ENCODE measurements around the gene MYADML2. TPM values are rescaled to one million over a fixed set of nuclear protein-coding genes. Genes with fewer than 3 reads are reported as not detected.
A peak's percentile ranks its signal among the peaks of the same experiment; 100 is the strongest.
"Not testable (repeated sequence)": the region's sequence is repeated elsewhere in the genome, so short reads cannot be mapped to it uniquely, and the experiment has no call there.

The MYADML2 gene
- total RNA-seq, 1 donor from 2014 or later: not detected

DNA sequence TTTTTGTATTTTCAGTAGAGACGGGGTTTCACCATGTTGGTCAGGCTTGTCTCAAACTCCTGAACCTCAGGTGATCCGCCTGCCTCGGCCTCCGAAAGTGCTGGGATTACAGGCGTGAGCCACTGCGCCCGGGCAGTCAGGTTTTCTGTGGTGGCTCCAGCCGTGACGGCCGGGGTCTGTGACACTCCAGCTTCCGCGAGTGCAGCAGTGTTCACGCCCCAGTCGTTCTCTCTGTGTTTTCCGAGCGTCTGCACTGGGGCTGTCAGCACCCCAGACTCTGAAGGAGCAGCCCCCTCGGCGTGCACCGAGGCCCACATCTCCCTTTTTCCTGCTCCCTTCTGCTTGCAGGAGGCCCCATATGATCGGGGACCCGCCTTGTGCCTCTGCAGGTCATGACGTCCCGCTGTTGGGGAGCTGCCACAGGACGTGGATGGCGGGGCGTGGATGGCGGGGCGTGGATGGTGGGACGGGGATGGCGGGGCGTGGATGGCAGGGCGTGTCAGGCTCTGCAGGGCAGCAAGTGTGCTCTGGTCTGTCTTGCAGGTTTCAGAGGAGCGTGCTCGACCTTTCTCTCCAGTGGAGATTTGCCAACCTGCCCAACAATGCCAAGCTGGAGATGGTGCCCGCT lies 36.1 kb upstream of the MYADML2 start:
- Mint-ChIP-seq H3K9me3 (ENCODE audit: unreplicated experiment) (no peaks in the 10 kb centered on the region), H3K36me3 (ENCODE audit: low read depth, unreplicated experiment) (peaks cover 4% of the 10 kb centered on the region), H3K4me3 (ENCODE audit: unreplicated experiment) (no peak overlapping the region), H3K4me1 (ENCODE audit: unreplicated experiment) (no peaks in the 10 kb centered on the region), H3K27me3 (ENCODE audit: unreplicated experiment) (peaks cover 4% of the 10 kb centered on the region), H3K27ac (ENCODE audit: unreplicated experiment) (no peak overlapping the region)
- DNase-seq (ENCODE audit: low spot score): no peak
- TF ChIP-seq, protein P1, sequence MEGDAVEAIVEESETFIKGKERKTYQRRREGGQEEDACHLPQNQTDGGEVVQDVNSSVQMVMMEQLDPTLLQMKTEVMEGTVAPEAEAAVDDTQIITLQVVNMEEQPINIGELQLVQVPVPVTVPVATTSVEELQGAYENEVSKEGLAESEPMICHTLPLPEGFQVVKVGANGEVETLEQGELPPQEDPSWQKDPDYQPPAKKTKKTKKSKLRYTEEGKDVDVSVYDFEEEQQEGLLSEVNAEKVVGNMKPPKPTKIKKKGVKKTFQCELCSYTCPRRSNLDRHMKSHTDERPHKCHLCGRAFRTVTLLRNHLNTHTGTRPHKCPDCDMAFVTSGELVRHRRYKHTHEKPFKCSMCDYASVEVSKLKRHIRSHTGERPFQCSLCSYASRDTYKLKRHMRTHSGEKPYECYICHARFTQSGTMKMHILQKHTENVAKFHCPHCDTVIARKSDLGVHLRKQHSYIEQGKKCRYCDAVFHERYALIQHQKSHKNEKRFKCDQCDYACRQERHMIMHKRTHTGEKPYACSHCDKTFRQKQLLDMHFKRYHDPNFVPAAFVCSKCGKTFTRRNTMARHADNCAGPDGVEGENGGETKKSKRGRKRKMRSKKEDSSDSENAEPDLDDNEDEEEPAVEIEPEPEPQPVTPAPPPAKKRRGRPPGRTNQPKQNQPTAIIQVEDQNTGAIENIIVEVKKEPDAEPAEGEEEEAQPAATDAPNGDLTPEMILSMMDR (IDR thresholded peaks at IDR 0.05; ENCODE audit: unreplicated experiment): no peak

DNA sequence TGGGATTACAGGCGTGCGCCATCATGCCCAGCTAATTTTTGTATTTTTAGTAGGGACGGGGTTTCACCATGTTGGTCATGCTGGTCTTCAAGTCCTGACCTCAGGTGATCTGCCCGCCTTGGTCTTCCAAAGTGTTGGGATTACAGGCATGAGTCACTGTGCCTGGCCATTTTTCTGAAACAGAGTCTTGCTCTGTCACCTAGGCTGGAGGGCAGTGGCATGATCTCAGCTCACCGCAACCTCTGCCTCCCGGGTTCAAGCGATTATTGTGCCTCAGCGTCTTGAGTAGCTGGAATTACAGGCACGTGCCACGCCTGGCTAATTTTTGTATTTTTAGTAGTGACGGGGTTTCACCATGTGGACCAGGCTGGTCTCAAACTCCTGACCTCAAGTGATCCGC lies 34.5 kb upstream of the MYADML2 start:
- H3K27me3 Mint-ChIP-seq (ENCODE audit: unreplicated experiment); H3K4me1 Mint-ChIP-seq (ENCODE audit: unreplicated experiment); H3K9me3 Mint-ChIP-seq (ENCODE audit: unreplicated experiment); DNase-seq (ENCODE audit: low spot score); H3K27ac Mint-ChIP-seq (ENCODE audit: unreplicated experiment); H3K36me3 Mint-ChIP-seq (ENCODE audit: low read depth, unreplicated experiment); H3K4me3 Mint-ChIP-seq (ENCODE audit: unreplicated experiment): not testable (repeated sequence)

DNA sequence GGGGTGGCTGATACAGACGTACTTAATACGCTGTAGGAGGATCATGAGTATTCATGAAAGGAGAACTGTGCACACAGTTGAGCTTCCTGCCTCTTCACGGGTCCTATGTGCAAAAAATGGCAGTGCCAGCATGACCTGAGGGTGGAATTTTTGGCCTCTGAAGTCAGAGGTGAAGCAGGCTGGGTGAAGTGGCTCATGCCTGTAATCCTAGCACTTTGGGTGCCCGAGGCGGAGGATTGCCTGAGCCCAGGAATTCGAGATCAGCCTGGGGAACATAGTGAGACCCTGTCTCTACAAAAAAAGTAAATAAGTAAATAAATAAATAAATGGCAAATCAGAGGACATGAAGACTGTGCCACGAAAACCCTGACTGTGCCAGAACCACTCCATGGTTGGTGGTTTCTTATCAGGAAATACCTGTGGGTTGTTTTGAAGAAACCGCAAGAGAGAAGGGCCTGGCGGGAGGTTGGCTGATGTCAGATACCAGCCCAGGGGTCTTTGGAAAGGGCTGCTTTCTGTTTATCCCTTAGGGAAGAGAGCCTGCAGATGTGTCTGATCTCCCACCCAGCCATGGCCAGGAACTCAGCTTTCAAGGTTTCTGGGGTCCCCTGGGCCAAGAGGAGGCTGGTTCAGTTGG lies 33.8 kb upstream of the MYADML2 start:
- no peak for DNase-seq (ENCODE audit: low spot score)
- peaks cover 9% of the 10 kb centered on the region for H3K27me3 Mint-ChIP-seq (ENCODE audit: unreplicated experiment)
- no peaks in the 10 kb centered on the region for H3K4me1 Mint-ChIP-seq (ENCODE audit: unreplicated experiment)
- TF ChIP-seq, protein P1 (IDR thresholded peaks at IDR 0.05; ENCODE audit: unreplicated experiment): no peak
- no peak overlapping the region for H3K27ac Mint-ChIP-seq (ENCODE audit: unreplicated experiment)
- no peaks in the 10 kb centered on the region for H3K9me3 Mint-ChIP-seq (ENCODE audit: unreplicated experiment)
- peaks cover 4% of the 10 kb centered on the region for H3K36me3 Mint-ChIP-seq (ENCODE audit: low read depth, unreplicated experiment)
- H3K4me3 Mint-ChIP-seq (ENCODE audit: unreplicated experiment): no peak overlapping the region

DNA sequence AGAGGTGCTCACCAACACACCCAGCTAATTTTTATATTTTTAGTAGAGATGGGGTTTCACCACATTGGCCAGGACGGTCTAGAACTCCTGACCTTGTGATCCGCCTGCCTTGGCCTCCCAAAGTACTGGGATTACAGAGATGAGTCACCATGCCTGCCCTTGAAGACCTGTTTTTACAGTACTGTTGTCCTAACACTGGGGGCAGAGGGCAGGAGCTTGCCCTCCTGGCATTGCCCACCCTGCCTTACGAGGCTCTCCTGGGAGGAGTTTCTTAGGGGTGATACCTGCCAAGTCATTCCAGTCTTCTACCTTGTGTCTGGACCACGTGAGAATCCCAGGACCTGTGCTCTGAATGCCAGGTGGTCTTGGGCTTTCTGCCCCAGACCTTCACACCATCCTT lies 33.1 kb upstream of the MYADML2 start:
- DNase-seq (ENCODE audit: low spot score): no peak
- Mint-ChIP-seq H3K4me3 (ENCODE audit: unreplicated experiment) (no peak overlapping the region), H3K4me1 (ENCODE audit: unreplicated experiment) (no peaks in the 10 kb centered on the region), H3K27me3 (ENCODE audit: unreplicated experiment) (peaks cover 9% of the 10 kb centered on the region), H3K27ac (ENCODE audit: unreplicated experiment) (no peak overlapping the region), H3K36me3 (ENCODE audit: low read depth, unreplicated experiment) (peaks cover 3% of the 10 kb centered on the region), H3K9me3 (ENCODE audit: unreplicated experiment) (no peaks in the 10 kb centered on the region)
- TF ChIP-seq, protein P1 (IDR thresholded peaks at IDR 0.05; ENCODE audit: unreplicated experiment): no peak

DNA sequence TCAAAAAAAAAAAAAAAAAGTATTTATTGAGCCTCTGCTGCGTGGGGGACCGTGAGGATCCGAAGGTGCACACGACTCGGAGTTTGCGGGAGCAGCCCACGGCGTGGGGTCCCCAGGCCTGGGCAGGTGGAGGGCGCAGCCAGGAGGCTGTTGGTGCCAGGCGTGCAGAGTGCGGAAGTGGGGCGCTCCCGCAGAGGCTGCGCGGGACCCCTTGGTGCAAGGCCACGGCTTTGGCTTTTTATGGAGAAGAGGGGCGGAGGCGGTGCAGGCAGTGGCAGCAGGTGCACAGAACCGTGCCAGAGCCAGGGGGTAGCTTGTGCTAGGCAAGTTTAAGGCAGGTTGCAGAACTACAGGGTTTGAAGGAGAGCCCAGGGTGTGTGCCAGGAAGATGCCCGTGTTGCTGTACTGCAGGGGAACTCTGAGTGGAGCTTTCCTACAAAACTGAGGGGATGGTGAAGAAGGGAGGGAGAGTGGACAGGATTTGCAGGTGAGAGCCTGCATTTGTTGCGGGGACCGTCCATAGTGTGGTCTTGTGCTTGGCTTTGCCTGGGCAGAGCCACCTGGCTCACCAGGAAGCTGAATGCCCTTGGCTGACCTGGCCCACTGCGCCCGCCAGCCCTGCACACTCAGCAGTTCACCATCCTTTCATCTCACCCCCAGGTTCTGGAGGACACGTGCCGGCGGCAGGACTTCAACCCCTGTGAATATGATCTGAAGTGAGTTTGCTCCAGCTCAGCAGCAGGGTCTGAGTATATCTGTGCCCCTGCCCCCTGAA lies 31.7 kb upstream of the MYADML2 start:
- Mint-ChIP-seq H3K27ac (ENCODE audit: unreplicated experiment) (peak overlapping the region; percentile 64), H3K4me3 (ENCODE audit: unreplicated experiment) (peak overlapping the region; percentile 84), H3K36me3 (ENCODE audit: low read depth, unreplicated experiment) (no peaks in the 10 kb centered on the region), H3K9me3 (ENCODE audit: unreplicated experiment) (no peaks in the 10 kb centered on the region), H3K27me3 (ENCODE audit: unreplicated experiment) (peaks cover 9% of the 10 kb centered on the region), H3K4me1 (ENCODE audit: unreplicated experiment) (no peaks in the 10 kb centered on the region)
- TF ChIP-seq, protein P1 (IDR thresholded peaks at IDR 0.05; ENCODE audit: unreplicated experiment): no peak
- no peak for DNase-seq (ENCODE audit: low spot score)

Measured in endothelial cell (in vitro differentiated cells).